BLaER1 (cell line): Measurements from ENCODE around the gene ALDH1B1.

Source experiments
- H3K27ac ChIP-seq: shearing (Covaris generic); formaldehyde crosslinking; 2 replicates; pipeline ENCODE4 v1.8.1; 2022
- H3K27me3 ChIP-seq: shearing (Covaris generic); formaldehyde crosslinking; 2 replicates; pipeline ENCODE4 v1.8.1; 2022
- H3K36me3 ChIP-seq: shearing (Covaris generic); formaldehyde crosslinking; 2 replicates; pipeline ENCODE4 v1.8.1; 2022
- H3K4me1 ChIP-seq: shearing (Covaris generic); formaldehyde crosslinking; 2 replicates; pipeline ENCODE4 v1.8.1; 2022
- H3K4me2 ChIP-seq: shearing (Covaris generic); formaldehyde crosslinking; 2 replicates; pipeline ENCODE4 v1.8.1; 2022
- H3K4me3 ChIP-seq: shearing (Covaris generic); formaldehyde crosslinking; 2 replicates; pipeline ENCODE4 v1.8.1; 2022
- H3K9ac ChIP-seq: shearing (Covaris generic); formaldehyde crosslinking; 2 replicates; pipeline ENCODE4 v1.8.1; 2022
- H3K9me3 ChIP-seq: shearing (Covaris generic); formaldehyde crosslinking; 2 replicates; pipeline ENCODE4 v1.8.1; 2022
- H4K20me1 ChIP-seq: shearing (Covaris generic); formaldehyde crosslinking; 2 replicates; pipeline ENCODE4 v1.8.1; 2022
- Cebpa-rat ChIP-seq: shearing (Covaris generic); IDR thresholded peaks from 2 replicates; pipeline ENCODE4 v1.8.1; 2022

Gene ALDH1B1

GRCh38 chr9:38445154-38446043 lies 52.9 kb downstream of the ALDH1B1 start:
- no peak for TF ChIP-seq Cebpa-rat
- Histone ChIP-seq H3K9ac (no peak overlapping the region), H3K9me3 (0 out of 2 replicates have a peak, but pooled peaks cover 3% of the 10 kb centered on the region), H3K27ac (no peak overlapping the region), H3K4me1 (no peaks in the 10 kb centered on the region), H4K20me1 (no peaks in the 10 kb centered on the region), H3K27me3 (no peaks in the 10 kb centered on the region), H3K4me3 (no peak overlapping the region), H3K36me3 (no peaks in the 10 kb centered on the region), H3K4me2 (no peak overlapping the region)

- no peaks in the 10 kb centered on the region for H4K20me1 ChIP-seq
- no peak for TF ChIP-seq Cebpa-rat
- no peak overlapping the region for H3K9ac ChIP-seq
- no peaks in the 10 kb centered on the region for H3K36me3 ChIP-seq
- H3K27me3 ChIP-seq: no peaks in the 10 kb centered on the region
- no peak overlapping the region for H3K4me2 ChIP-seq
- H3K4me3 ChIP-seq: no peak overlapping the region
- peaks cover 13% of the 10 kb centered on the region for H3K9me3 ChIP-seq
- H3K4me1 ChIP-seq: no peaks in the 10 kb centered on the region
- no peak overlapping the region for H3K27ac ChIP-seq
These were observed 55.2 kb downstream of the ALDH1B1 start for GRCh38 chr9:38447703-38448102.
